ENCODE results near the gene EID1.
"Not testable (repeated sequence)": the region's sequence is repeated elsewhere in the genome, so short reads cannot be mapped to it uniquely, and the experiment has no call there.

EID1 gene

GRCh38 chr15:48877630-48878595 is at the start of gene EID1:
EID1 (plus strand) TSS chr15:48878134; CDS start chr15:48878177, 43 bp downstream.
- DNase-seq = peak; percentile 98

- no peak for DNase-seq
These were observed 49.5 kb upstream of the EID1 start for GRCh38 chr15:48828471-48828870.

GRCh38 chr15:48828906-48829305 is 49.0 kb upstream of the EID1 start:
- no peak for DNase-seq

- DNase-seq = no peak
These were observed 45.3 kb upstream of the EID1 start for GRCh38 chr15:48832648-48833047.

- no peak for DNase-seq
These were observed 44.3 kb upstream of the EID1 start for GRCh38 chr15:48833526-48834239.

- no peak for DNase-seq
These were observed 43.2 kb upstream of the EID1 start for GRCh38 chr15:48834756-48835155.

- DNase-seq = no peak
These were observed 35.4 kb upstream of the EID1 start for GRCh38 chr15:48842501-48842900.

GRCh38 chr15:48845123-48845522 is 32.8 kb upstream of the EID1 start:
- no peak for DNase-seq

GRCh38 chr15:48850648-48851047 is 27.3 kb upstream of the EID1 start:
- DNase-seq = no peak

GRCh38 chr15:48851956-48852355 is 26.0 kb upstream of the EID1 start:
- DNase-seq = no peak

GRCh38 chr15:48854434-48854833 is 23.5 kb upstream of the EID1 start:
- DNase-seq = not testable (repeated sequence)

GRCh38 chr15:48855501-48856440 is 22.2 kb upstream of the EID1 start:
- DNase-seq = peak; percentile 38

GRCh38 chr15:48856942-48857341 is 21.0 kb upstream of the EID1 start:
- DNase-seq = no peak

GRCh38 chr15:48858401-48858800 is 19.5 kb upstream of the EID1 start:
- DNase-seq = no peak

- DNase-seq = no peak
These were observed 18.5 kb upstream of the EID1 start for GRCh38 chr15:48859426-48859825.

- peak; percentile 48 for DNase-seq
These were observed 16.0 kb upstream of the EID1 start for GRCh38 chr15:48861813-48862431.

GRCh38 chr15:48862705-48863104 is 15.2 kb upstream of the EID1 start:
- no peak for DNase-seq

GRCh38 chr15:48865370-48866079 is 12.4 kb upstream of the EID1 start:
- no peak for DNase-seq

GRCh38 chr15:48866141-48866563 is 11.8 kb upstream of the EID1 start:
- no peak for DNase-seq

- DNase-seq = no peak
These were observed 9.9 kb upstream of the EID1 start for GRCh38 chr15:48868023-48868422.

- DNase-seq = no peak
These were observed 9.4 kb upstream of the EID1 start for GRCh38 chr15:48868536-48868935.

- no peak for DNase-seq
These were observed 8.0 kb upstream of the EID1 start for GRCh38 chr15:48869966-48870365.
